Naive thymus-derived CD4-positive, alpha-beta T cell (primary cell): ENCODE data around the gene LRBA. TPM values are rescaled to one million over a fixed set of nuclear protein-coding genes. Genes with fewer than 3 reads are reported as not detected.

Experiments
- ATAC-seq: fragments of 150-1000 bp; cut with Tn5 transposase; 2 replicates; pipeline ENCODE4 v1.10.0; 2021; ENCODE audit warnings: mild to moderate bottlenecking, moderate library complexity
- CTCF ChIA-PET: fragments of 350-600 bp; sonication (Branson Sonifier 250); formaldehyde crosslinking; loops from one replicate; lab custom pipeline; 2021; ENCODE audit warnings: antibody characterized with exemption; lab: Charles Lee
- POLR2A ChIA-PET: fragments of 350-600 bp; sonication (Branson Sonifier 250); formaldehyde crosslinking; loops from one replicate; lab custom pipeline; 2021; ENCODE audit warnings: antibody characterized with exemption, inconsistent platforms; lab: Charles Lee
- DNase-seq, 9 donors: peaks; one replicate each; pipeline versions ENCODE4 v3.0.0 to v3.0.0-alpha.2; 2020 to 2022; ENCODE audit warnings: mixed read lengths in 1 of 9
- H3K27ac ChIP-seq: one replicate; pipeline ENCODE4 v1.7.0; 2013; ENCODE audit warnings: mild to moderate bottlenecking, low read depth, low read length, moderate library complexity
- H3K27me3 ChIP-seq, 2 donors: one replicate each; pipeline ENCODE4 v1.7.0; 2013; ENCODE audit warnings: low read length in 2 of 2, mild to moderate bottlenecking in 2 of 2, moderate library complexity in 2 of 2; ENCODE audit not compliant: control insufficient read depth in 2 of 2, insufficient read depth in 2 of 2
- H3K36me3 ChIP-seq, 3 experiments: 1 replicate in 2 of 3; 2 replicates in 1 of 3; pipeline ENCODE4 v1.7.0; 2013; ENCODE audit warnings: low read length in 3 of 3, mild to moderate bottlenecking in 3 of 3, moderate library complexity in 1 of 3; ENCODE audit not compliant: insufficient read depth in 3 of 3, control insufficient read depth in 2 of 3
- H3K4me1 ChIP-seq, 2 donors: one replicate each; pipeline ENCODE4 v1.7.0; 2013; ENCODE audit warnings: low read length in 2 of 2, mild to moderate bottlenecking in 2 of 2, moderate library complexity in 1 of 2; ENCODE audit not compliant: control insufficient read depth in 2 of 2, insufficient read depth in 2 of 2
- H3K4me3 ChIP-seq: 2 replicates; pipeline ENCODE4 v1.7.0; 2013; ENCODE audit warnings: mild to moderate bottlenecking, low read length
- H3K9me3 ChIP-seq, 3 experiments: 1 replicate in 2 of 3; 2 replicates in 1 of 3; pipeline ENCODE4 v1.7.0; 2013; ENCODE audit warnings: low read length in 3 of 3; ENCODE audit not compliant: control insufficient read depth in 2 of 3
- H3K27ac Mint-ChIP-seq, 9 donors: one replicate each; pipeline ENCODE4 v1.8.0; 2020 to 2022; ENCODE audit warnings: mixed read lengths in 9 of 9, mild to moderate bottlenecking in 8 of 9, moderate library complexity in 5 of 9, inconsistent platforms in 2 of 9
- H3K27me3 Mint-ChIP-seq, 5 donors: one replicate each; pipeline ENCODE4 v1.8.0; 2021 to 2022; ENCODE audit warnings: mixed read lengths in 5 of 5, mild to moderate bottlenecking in 1 of 5
- H3K36me3 Mint-ChIP-seq, 5 donors: one replicate each; pipeline ENCODE4 v1.8.0; 2020 to 2022; ENCODE audit warnings: mixed read lengths in 5 of 5, mild to moderate bottlenecking in 3 of 5, inconsistent platforms in 1 of 5
- H3K4me1 Mint-ChIP-seq, 7 donors: one replicate each; pipeline ENCODE4 v1.8.0; 2020 to 2022; ENCODE audit warnings: mixed read lengths in 7 of 7, mild to moderate bottlenecking in 3 of 7, inconsistent platforms in 1 of 7
- H3K4me3 Mint-ChIP-seq, 10 donors: one replicate each; pipeline ENCODE4 v1.8.0; 2020 to 2022; ENCODE audit warnings: mild to moderate bottlenecking in 10 of 10, mixed read lengths in 10 of 10, moderate library complexity in 6 of 10, inconsistent platforms in 2 of 10
- H3K9me3 Mint-ChIP-seq, 11 donors: one replicate each; pipeline ENCODE4 v1.8.0; 2020 to 2022; ENCODE audit warnings: mixed read lengths in 11 of 11, mild to moderate bottlenecking in 4 of 11, inconsistent platforms in 1 of 11, moderate library complexity in 1 of 11
- intact Hi-C, 2 donors: fragments of 100-400 bp; cut with micrococcal nuclease; formaldehyde crosslinking; loops; one replicate each; pipeline ENCODE4 v1.15.1; 2023
- polyA plus RNA-seq, 2 donors: library from polyadenylated mRNA; unstranded; fragments of 300-500 nt; fragmentation: Illumina TruSeq; gene quantifications; one replicate each; pipeline ENCODE4 v1.2.3, GENCODE V29; 2021
- total RNA-seq, 6 experiments: library from RNA in 5 of 6; stranded (reverse) in 5 of 6; gene quantifications; 1 replicate in 5 of 6; 2 replicates in 1 of 6; pipeline ENCODE4 v1.2.3 and lab custom pipeline; 2021 to 2026

Gene LRBA
- total and polyA plus RNA-seq, 7 experiments from 2014 or later = 20.8 to 71.4 (median 58.4) TPM

DNA sequence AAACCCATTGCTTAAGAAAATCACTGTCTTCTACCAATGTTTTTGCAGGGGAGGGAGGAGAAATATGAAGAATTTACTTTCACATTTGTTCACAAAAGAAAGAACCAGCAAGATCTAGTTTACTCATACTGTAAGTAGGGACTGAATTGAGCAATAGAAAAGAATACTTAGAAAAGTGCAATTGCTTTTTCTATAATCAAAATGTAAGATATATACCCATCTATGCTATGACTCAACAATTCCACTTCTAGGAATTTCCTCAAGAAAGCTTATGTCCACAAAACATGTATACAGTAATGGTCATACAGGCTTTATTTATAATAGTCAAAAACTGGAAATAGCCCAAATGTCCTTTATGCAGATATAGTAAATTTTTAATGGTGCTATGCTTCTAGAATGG lies 196.4 kb downstream of the LRBA start:
- Mint-ChIP-seq H3K4me1 (peaks cover 0 to 16% (median 7%) of the 10 kb centered on the region in 7 donors), H3K27ac (no peak overlapping the region), H3K9me3 (peaks cover 0 to 3% (median 0%) of the 10 kb centered on the region in 11 donors), H3K27me3 (no peaks in the 10 kb centered on the region), H3K4me3 (no peak overlapping the region), H3K36me3 (peaks cover 4 to 49% (median 40%) of the 10 kb centered on the region in 5 donors)
- Histone ChIP-seq H3K27ac (no peak overlapping the region), H3K27me3 (no peaks in the 10 kb centered on the region), H3K4me3 (no peak overlapping the region), H3K4me1 (no peaks in the 10 kb centered on the region), H3K9me3 (no peaks in the 10 kb centered on the region), H3K36me3 (peaks cover 0 to 4% (median 0%) of the 10 kb centered on the region in 3 experiments)
- intact Hi-C loops = no loop called here
- CTCF ChIA-PET = no interaction called here
- DNase-seq (no peak), ATAC-seq (no peak)
- POLR2A ChIA-PET = no interaction called here

GRCh38 chr4:150817804-150818528 lies 197.1 kb downstream of the LRBA start:
- Mint-ChIP-seq H3K27me3 (no peaks in the 10 kb centered on the region), H3K27ac (no peak overlapping the region), H3K4me3 (no peak overlapping the region), H3K36me3 (peaks cover 4 to 43% (median 35%) of the 10 kb centered on the region in 5 donors), H3K9me3 (peaks cover 0 to 3% (median 0%) of the 10 kb centered on the region in 11 donors), H3K4me1 (peaks cover 0 to 10% (median 7%) of the 10 kb centered on the region in 7 donors)
- CTCF ChIA-PET = no interaction called here
- intact Hi-C loops = no loop called here
- H3K27ac ChIP-seq = no peak overlapping the region
- no peak overlapping the region for H3K4me3 ChIP-seq
- no peak for DNase-seq
- no peaks in the 10 kb centered on the region for H3K9me3 ChIP-seq
- ATAC-seq = no peak
- POLR2A ChIA-PET = no interaction called here
- H3K27me3 ChIP-seq = no peaks in the 10 kb centered on the region
- peaks cover 0 to 4% (median 0%) of the 10 kb centered on the region in 3 experiments for H3K36me3 ChIP-seq
- no peaks in the 10 kb centered on the region for H3K4me1 ChIP-seq

DNA sequence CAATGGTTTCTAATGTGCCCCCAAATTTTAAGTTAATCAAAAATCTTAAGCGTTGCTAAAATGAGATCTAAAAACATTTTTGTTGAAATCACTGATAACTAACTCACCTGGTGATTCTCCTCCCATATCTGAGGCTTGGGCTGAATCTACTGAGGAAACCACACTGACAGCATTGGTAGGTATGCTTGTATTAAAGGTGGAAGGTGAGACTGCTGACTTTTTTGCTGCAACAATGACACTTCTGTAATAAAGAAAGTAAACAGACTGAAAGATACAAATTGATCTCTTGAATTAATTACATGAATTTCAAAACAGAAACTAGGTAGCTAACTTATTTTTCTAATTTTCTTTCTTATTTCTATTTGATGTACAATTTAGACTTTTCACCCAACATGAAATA lies 198.1 kb downstream of the LRBA start:
- H3K27ac Mint-ChIP-seq = no peak overlapping the region
- DNase-seq = no peak
- intact Hi-C loops = no loop called here
- peaks cover 0 to 3% (median 0%) of the 10 kb centered on the region in 11 donors for H3K9me3 Mint-ChIP-seq
- no peaks in the 10 kb centered on the region for H3K27me3 Mint-ChIP-seq
- Histone ChIP-seq H3K27me3 (no peaks in the 10 kb centered on the region), H3K36me3 (peaks cover 0 to 4% (median 0%) of the 10 kb centered on the region in 3 experiments), H3K4me1 (no peaks in the 10 kb centered on the region), H3K4me3 (no peak overlapping the region), H3K9me3 (no peaks in the 10 kb centered on the region), H3K27ac (no peak overlapping the region)
- ChIA-PET CTCF (interaction anchor here (0.6 kb wide), 1 partner anchor 23 kb away, joined by 3 read pairs; no protein-coding TSS in a partner anchor), POLR2A (no interaction called here)
- H3K4me3 Mint-ChIP-seq = no peak overlapping the region
- peaks cover 4 to 52% (median 42%) of the 10 kb centered on the region in 5 donors for H3K36me3 Mint-ChIP-seq
- no peak for ATAC-seq
- peaks cover 0 to 9% (median 7%) of the 10 kb centered on the region in 7 donors for H3K4me1 Mint-ChIP-seq

GRCh38 chr4:150816491-150816890 lies 198.6 kb downstream of the LRBA start:
- intact Hi-C loops = no loop called here
- no peak overlapping the region for H3K27ac ChIP-seq
- POLR2A ChIA-PET = no interaction called here
- no peaks in the 10 kb centered on the region for H3K27me3 ChIP-seq
- peaks cover 4 to 51% (median 41%) of the 10 kb centered on the region in 5 donors for H3K36me3 Mint-ChIP-seq
- H3K9me3 Mint-ChIP-seq = peaks cover 0 to 3% (median 0%) of the 10 kb centered on the region in 11 donors
- peaks cover 0 to 4% (median 0%) of the 10 kb centered on the region in 3 experiments for H3K36me3 ChIP-seq
- H3K4me1 ChIP-seq = no peaks in the 10 kb centered on the region
- H3K4me3 Mint-ChIP-seq = no peak overlapping the region
- H3K4me1 Mint-ChIP-seq = peaks cover 0 to 9% (median 4%) of the 10 kb centered on the region in 7 donors
- H3K4me3 ChIP-seq = no peak overlapping the region
- H3K27ac Mint-ChIP-seq = no peak overlapping the region
- H3K27me3 Mint-ChIP-seq = no peaks in the 10 kb centered on the region
- ATAC-seq = no peak
- no peak for DNase-seq
- CTCF ChIA-PET = no interaction called here
- H3K9me3 ChIP-seq = no peaks in the 10 kb centered on the region

- Histone ChIP-seq H3K27me3 (no peaks in the 10 kb centered on the region), H3K9me3 (no peaks in the 10 kb centered on the region), H3K36me3 (peaks cover 0 to 4% (median 0%) of the 10 kb centered on the region in 3 experiments), H3K4me3 (no peak overlapping the region), H3K27ac (no peak overlapping the region), H3K4me1 (no peaks in the 10 kb centered on the region)
- CTCF ChIA-PET = no interaction called here
- Mint-ChIP-seq H3K36me3 (peaks cover 4 to 57% (median 51%) of the 10 kb centered on the region in 5 donors), H3K9me3 (peaks cover 0 to 3% (median 0%) of the 10 kb centered on the region in 11 donors), H3K4me3 (no peak overlapping the region), H3K4me1 (peaks cover 0 to 9% (median 4%) of the 10 kb centered on the region in 7 donors), H3K27me3 (no peaks in the 10 kb centered on the region), H3K27ac (no peak overlapping the region)
- ATAC-seq (no peak), DNase-seq (no peak)
- POLR2A ChIA-PET = no interaction called here
- intact Hi-C loops = loop anchor here in 1 of 2 donors (2.0 kb wide), 1 partner anchor 52 kb away; no protein-coding TSS in a partner anchor
These were observed 200.2 kb downstream of the LRBA start for GRCh38 chr4:150814873-150815272.

DNA sequence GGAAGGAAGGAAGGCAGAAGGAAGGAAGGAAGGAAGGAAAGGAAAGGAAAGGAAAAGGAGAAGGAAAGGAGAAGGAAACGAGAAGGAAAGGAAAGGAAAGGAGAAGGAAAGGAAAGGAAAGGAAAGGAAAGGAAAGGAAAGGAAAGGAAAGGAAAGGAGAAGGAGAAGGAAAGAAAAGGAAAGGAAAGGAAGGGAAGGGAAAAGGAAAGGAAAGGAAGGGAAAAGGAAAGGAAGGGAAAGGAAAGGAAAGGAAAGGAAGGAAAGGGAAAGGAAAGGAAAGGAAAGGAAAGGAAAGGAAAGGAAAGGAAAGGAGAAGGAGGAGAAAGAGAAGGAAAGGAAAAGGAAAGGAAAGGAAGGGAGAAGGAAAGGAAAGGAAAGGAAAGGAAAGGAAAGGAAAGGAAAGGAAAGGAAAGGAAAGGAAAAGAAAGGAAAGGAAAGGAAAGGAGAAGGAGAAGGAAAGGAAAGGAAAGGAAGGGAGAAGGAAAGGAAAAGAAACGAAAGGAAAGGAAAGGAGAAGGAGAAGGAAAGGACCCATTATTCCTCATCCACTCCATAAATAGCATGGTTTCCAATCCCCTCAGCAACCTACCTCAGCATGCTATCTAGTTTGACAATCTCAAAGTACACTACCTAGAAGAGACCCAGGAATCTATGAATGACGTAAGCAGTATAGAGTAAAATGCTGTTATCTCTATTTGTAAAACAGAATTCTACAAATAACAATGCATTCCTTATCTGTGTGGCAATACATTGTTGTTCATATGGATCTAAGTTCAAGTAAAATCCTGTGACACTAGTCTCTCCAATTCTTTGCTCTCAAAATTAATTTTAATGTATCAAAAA lies 209.7 kb downstream of the LRBA start:
- CTCF ChIA-PET = no interaction called here
- no peak for ATAC-seq

More for the DNA sequence above, 209.7 kb downstream of the LRBA start:
- Mint-ChIP-seq H3K4me3 (no peak overlapping the region), H3K27ac (peak overlapping the region in 3 of 9 donors; percentile 59 to 77 (median 71)), H3K9me3 (peaks cover 0 to 2% (median 0%) of the 10 kb centered on the region in 11 donors), H3K4me1 (peaks cover 0 to 11% (median 4%) of the 10 kb centered on the region in 7 donors), H3K36me3 (peaks cover 6 to 72% (median 50%) of the 10 kb centered on the region in 5 donors), H3K27me3 (no peaks in the 10 kb centered on the region)
- DNase-seq = no peak
- H3K4me1 ChIP-seq = no peaks in the 10 kb centered on the region
- no peaks in the 10 kb centered on the region for H3K9me3 ChIP-seq
- H3K4me3 ChIP-seq = no peak overlapping the region
- no peaks in the 10 kb centered on the region for H3K27me3 ChIP-seq
- no peak overlapping the region for H3K27ac ChIP-seq
- POLR2A ChIA-PET = no interaction called here
- intact Hi-C loops = no loop called here
- H3K36me3 ChIP-seq = peaks cover 0 to 13% (median 3%) of the 10 kb centered on the region in 3 experiments
